GM23248 (cell line): ENCODE measurements around the gene ZBTB32.

Experiments
- EZH2 ChIP-seq: fragments of 200-600 bp; sonication (generic); IDR thresholded peaks from 2 replicates; pipeline ENCODE4 v1.6.1; 2018; ENCODE audit warnings: antibody characterized with exemption, mild to moderate bottlenecking; ENCODE audit not compliant: insufficient read depth, poor library complexity, severe bottlenecking
- EZH2phosphoT487 ChIP-seq: fragments of 200-600 bp; sonication (generic); IDR thresholded peaks from 2 replicates; pipeline ENCODE4 v1.6.1; 2018; ENCODE audit warnings: antibody characterized with exemption, moderate library complexity, mild to moderate bottlenecking, low read depth; ENCODE audit not compliant: insufficient read depth

DNA sequence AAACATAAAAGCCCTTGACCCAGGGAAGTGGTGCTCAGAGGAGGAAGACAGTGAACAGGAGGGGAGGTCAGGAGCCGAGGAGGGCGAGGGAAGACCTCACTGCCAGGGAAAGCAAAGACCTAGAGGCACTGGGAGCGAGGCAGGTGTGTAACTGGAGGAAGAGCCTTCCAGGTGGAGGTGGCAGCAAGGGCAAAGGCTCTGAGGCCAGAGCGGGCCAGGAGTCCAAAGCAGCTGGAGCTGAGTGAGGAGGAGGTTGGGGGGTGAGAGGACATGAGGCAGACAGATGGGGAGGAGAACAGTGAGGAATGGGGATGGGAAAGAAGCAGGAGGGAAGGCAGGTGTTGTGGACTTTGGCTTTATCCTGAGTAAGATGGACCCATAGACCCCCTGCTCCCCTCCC, 34.4 kb upstream of the ZBTB32 start:
- TF ChIP-seq EZH2 (no peak), EZH2phosphoT487 (no peak)
